Lower lobe of right lung (tissue), 2 donors: ENCODE data around the gene GATM. TPM values are rescaled to one million over a fixed set of nuclear protein-coding genes. Genes with fewer than 3 reads are reported as not detected.

Experiments used
- ATAC-seq, 2 donors: fragments of 200-7000 bp; cut with Tn5 transposase; one replicate each; pipeline ENCODE4 v1.9.1; 2020 to 2022; ENCODE audit warnings: mild to moderate bottlenecking in 2 of 2, moderate library complexity in 2 of 2
- DNase-seq: peaks from one replicate; pipeline ENCODE4 v3.0.0-alpha.2; 2020
- H3K27ac ChIP-seq: fragments of 200-600 bp; one replicate; pipeline ENCODE4 v1.8.0; 2022
- H3K27me3 ChIP-seq: fragments of 200-600 bp; one replicate; pipeline ENCODE4 v1.8.0; 2022; ENCODE audit warnings: low read depth
- H3K36me3 ChIP-seq: fragments of 200-600 bp; one replicate; pipeline ENCODE4 v1.8.0; 2022; ENCODE audit warnings: mild to moderate bottlenecking
- H3K4me1 ChIP-seq: fragments of 200-600 bp; one replicate; pipeline ENCODE4 v1.8.0; 2022
- H3K4me3 ChIP-seq: fragments of 200-600 bp; one replicate; pipeline ENCODE4 v1.8.0; 2022; ENCODE audit warnings: mild to moderate bottlenecking
- H3K9me3 ChIP-seq: fragments of 200-600 bp; one replicate; pipeline ENCODE4 v1.8.0; 2022
- CTCF ChIP-seq: fragments of 200-600 bp; IDR thresholded peaks from one replicate; pipeline ENCODE4 v1.8.0; 2022; ENCODE audit warnings: antibody characterized with exemption, mild to moderate bottlenecking
- intact Hi-C: fragments of 100-400 bp; cut with DNase I; formaldehyde crosslinking; loops from one replicate; pipeline ENCODE4 v1.11.0; 2022
- total RNA-seq: library from RNA; stranded (reverse); fragmentation: NEBNext Ultra II Directional; extraction: Animal tissue kit (Norgen Biotek cat#: 25700); gene quantifications from one replicate; pipeline ENCODE4 v1.2.1, GENCODE V29; 2021
- donor health status: DM: no; HTN: yes; CAD: no; lungs with severe emphysema.

Gene GATM
- total RNA-seq, 1 donor from 2014 or later = 7.2 TPM

GRCh38 chr15:45376967-45377608, 1.3 kb downstream of the GATM start:
- TF ChIP-seq CTCF = no peak
- intact Hi-C loops = no loop called here
- no peaks in the 10 kb centered on the region for H3K9me3 ChIP-seq
- H3K4me1 ChIP-seq = peaks cover 24% of the 10 kb centered on the region
- no peaks in the 10 kb centered on the region for H3K36me3 ChIP-seq
- peaks cover 17% of the 10 kb centered on the region for H3K27me3 ChIP-seq
- ATAC-seq (no peak), DNase-seq (no peak)
- peak overlapping the region; percentile 65 for H3K4me3 ChIP-seq
- no peak overlapping the region for H3K27ac ChIP-seq

- no peak for ATAC-seq
- Histone ChIP-seq H3K27me3 (peaks cover 17% of the 10 kb centered on the region), H3K9me3 (no peaks in the 10 kb centered on the region), H3K4me1 (peaks cover 24% of the 10 kb centered on the region), H3K4me3 (no peak overlapping the region), H3K36me3 (no peaks in the 10 kb centered on the region), H3K27ac (no peak overlapping the region)
- intact Hi-C loops = no loop called here
- DNase-seq = no peak
- no peak for TF ChIP-seq CTCF
Observed at GRCh38 chr15:45376300-45376928, 1.9 kb downstream of the GATM start.

- peaks cover 24% of the 10 kb centered on the region for H3K4me1 ChIP-seq
- ATAC-seq = no peak
- H3K27ac ChIP-seq = no peak overlapping the region
- H3K9me3 ChIP-seq = no peaks in the 10 kb centered on the region
- H3K4me3 ChIP-seq = no peak overlapping the region
- intact Hi-C loops = no loop called here
- no peak for TF ChIP-seq CTCF
- H3K36me3 ChIP-seq = no peaks in the 10 kb centered on the region
- H3K27me3 ChIP-seq = peaks cover 17% of the 10 kb centered on the region
- DNase-seq = no peak
Observed at GRCh38 chr15:45375836-45376235, 2.5 kb downstream of the GATM start.

- H3K4me3 ChIP-seq = no peak overlapping the region
- peaks cover 24% of the 10 kb centered on the region for H3K4me1 ChIP-seq
- H3K9me3 ChIP-seq = no peaks in the 10 kb centered on the region
- intact Hi-C loops = no loop called here
- H3K27ac ChIP-seq = no peak overlapping the region
- ATAC-seq (no peak), DNase-seq (no peak)
- no peaks in the 10 kb centered on the region for H3K36me3 ChIP-seq
- TF ChIP-seq CTCF = no peak
- peaks cover 17% of the 10 kb centered on the region for H3K27me3 ChIP-seq
Observed at GRCh38 chr15:45373976-45374375, 4.4 kb downstream of the GATM start.

- Histone ChIP-seq H3K27me3 (peaks cover 6% of the 10 kb centered on the region), H3K36me3 (no peaks in the 10 kb centered on the region), H3K4me3 (no peak overlapping the region), H3K9me3 (no peaks in the 10 kb centered on the region), H3K4me1 (peaks cover 14% of the 10 kb centered on the region), H3K27ac (no peak overlapping the region)
- TF ChIP-seq CTCF = no peak
- no peak for ATAC-seq
- DNase-seq = no peak
- intact Hi-C loops = no loop called here
Observed at GRCh38 chr15:45372041-45372995, 6.0 kb downstream of the GATM start.
